Measurements from ENCODE around the gene KHSRP. TPM values are rescaled to one million over a fixed set of nuclear protein-coding genes. Genes with fewer than 3 reads are reported as not detected.

Gene KHSRP
- total and polyA plus RNA-seq, 2 of the 13 experiments (the other 11 are each of a cell fraction or from before 2014, with no cell fraction given) = 72.1 to 129 TPM

DNA sequence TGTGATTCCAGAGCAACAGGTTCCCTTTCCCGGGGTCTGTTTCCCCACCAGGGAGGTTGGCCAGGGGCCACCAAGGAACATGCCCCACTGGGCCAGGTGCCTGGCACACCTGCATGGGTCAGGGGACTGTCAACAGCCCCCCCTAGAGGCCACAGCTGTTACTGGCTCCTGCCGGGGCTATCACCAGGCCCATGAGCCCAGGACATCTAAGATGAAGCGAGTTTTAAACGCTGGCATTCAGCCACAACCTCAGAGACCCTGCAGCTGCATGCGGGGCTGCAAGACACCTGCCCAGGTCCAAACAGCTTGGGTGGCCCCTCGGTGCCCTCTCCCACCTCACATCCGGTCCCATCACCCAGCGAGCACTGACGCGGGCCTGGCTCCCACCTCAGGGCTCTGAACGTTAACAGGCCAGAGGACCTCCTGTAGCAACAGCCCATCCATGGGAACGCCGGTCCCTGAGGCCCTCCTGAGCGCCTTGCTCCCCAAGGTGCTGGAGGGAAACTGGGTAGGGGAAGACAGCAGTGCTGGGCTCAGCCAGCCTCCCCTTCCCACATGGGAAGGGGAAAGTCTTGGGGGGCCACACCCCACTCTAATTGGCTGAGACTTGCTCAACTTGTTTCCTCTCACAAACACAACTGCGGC lies 12.0 kb downstream of the KHSRP start (continued):
- TF ChIP-seq HMG20B (CRISPR knock-in tag; conservative IDR thresholded peaks at IDR 0.05) (no peak), HNRNPL (IDR thresholded peaks at IDR 0.05; ENCODE audit: low read depth, low read length) (0 out of 2 replicates have a peak, but pooled peaks have one; percentile 70), RFXANK (CRISPR knock-in tag; IDR thresholded peaks at IDR 0.05) (no peak), AHR (CRISPR knock-in tag; IDR thresholded peaks at IDR 0.05) (0 out of 2 replicates have a peak, but pooled peaks have one; percentile 43), ZNF33B (CRISPR knock-in tag; IDR thresholded peaks at IDR 0.05) (no peak), ZNF644 (CRISPR knock-in tag; IDR thresholded peaks at IDR 0.05; ENCODE audit: low read depth) (no peak), MTF2 (CRISPR knock-in tag; IDR thresholded peaks at IDR 0.05; ENCODE audit: borderline replicate concordance) (no peak), NFYC (CRISPR knock-in tag; IDR thresholded peaks at IDR 0.05) (peak; percentile 10; the same call in 1 of the 2 replicates), STAG1 (CRISPR knock-in tag; IDR thresholded peaks at IDR 0.05) (peak; percentile 72), NFE2L2 (IDR thresholded peaks at IDR 0.05; ENCODE audit: low read length) (no peak), PCBP1 (IDR thresholded peaks at IDR 0.05; ENCODE audit: borderline replicate concordance, low read depth, low read length) (0 out of 2 replicates have a peak, but pooled peaks have one; percentile 27), ZNF10 (CRISPR knock-in tag; IDR thresholded peaks at IDR 0.05; ENCODE audit: borderline replicate concordance, low read depth) (no peak), SNRNP70 (IDR thresholded peaks at IDR 0.05; ENCODE audit: low read depth, low read length) (no peak), NFKBIZ (CRISPR knock-in tag; IDR thresholded peaks at IDR 0.05) (no peak), SALL1 (CRISPR knock-in tag; IDR thresholded peaks at IDR 0.05) (peak; percentile 33; the same call in 1 of the 2 replicates), NR3C1 (CRISPR knock-in tag; IDR thresholded peaks at IDR 0.05) (no peak), ASH2L (IDR thresholded peaks at IDR 0.05; ENCODE audit: insufficient read length, low read depth, low read length) (no peak)
- TF ChIP-seq, protein P1, sequence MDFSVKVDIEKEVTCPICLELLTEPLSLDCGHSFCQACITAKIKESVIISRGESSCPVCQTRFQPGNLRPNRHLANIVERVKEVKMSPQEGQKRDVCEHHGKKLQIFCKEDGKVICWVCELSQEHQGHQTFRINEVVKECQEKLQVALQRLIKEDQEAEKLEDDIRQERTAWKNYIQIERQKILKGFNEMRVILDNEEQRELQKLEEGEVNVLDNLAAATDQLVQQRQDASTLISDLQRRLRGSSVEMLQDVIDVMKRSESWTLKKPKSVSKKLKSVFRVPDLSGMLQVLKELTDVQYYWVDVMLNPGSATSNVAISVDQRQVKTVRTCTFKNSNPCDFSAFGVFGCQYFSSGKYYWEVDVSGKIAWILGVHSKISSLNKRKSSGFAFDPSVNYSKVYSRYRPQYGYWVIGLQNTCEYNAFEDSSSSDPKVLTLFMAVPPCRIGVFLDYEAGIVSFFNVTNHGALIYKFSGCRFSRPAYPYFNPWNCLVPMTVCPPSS (IDR thresholded peaks at IDR 0.05) = no peak
- TF ChIP-seq, protein P2, sequence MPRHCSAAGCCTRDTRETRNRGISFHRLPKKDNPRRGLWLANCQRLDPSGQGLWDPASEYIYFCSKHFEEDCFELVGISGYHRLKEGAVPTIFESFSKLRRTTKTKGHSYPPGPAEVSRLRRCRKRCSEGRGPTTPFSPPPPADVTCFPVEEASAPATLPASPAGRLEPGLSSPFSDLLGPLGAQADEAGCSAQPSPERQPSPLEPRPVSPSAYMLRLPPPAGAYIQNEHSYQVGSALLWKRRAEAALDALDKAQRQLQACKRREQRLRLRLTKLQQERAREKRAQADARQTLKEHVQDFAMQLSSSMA (CRISPR knock-in tag; IDR thresholded peaks at IDR 0.05) = no peak
- TF ChIP-seq, protein P3, sequence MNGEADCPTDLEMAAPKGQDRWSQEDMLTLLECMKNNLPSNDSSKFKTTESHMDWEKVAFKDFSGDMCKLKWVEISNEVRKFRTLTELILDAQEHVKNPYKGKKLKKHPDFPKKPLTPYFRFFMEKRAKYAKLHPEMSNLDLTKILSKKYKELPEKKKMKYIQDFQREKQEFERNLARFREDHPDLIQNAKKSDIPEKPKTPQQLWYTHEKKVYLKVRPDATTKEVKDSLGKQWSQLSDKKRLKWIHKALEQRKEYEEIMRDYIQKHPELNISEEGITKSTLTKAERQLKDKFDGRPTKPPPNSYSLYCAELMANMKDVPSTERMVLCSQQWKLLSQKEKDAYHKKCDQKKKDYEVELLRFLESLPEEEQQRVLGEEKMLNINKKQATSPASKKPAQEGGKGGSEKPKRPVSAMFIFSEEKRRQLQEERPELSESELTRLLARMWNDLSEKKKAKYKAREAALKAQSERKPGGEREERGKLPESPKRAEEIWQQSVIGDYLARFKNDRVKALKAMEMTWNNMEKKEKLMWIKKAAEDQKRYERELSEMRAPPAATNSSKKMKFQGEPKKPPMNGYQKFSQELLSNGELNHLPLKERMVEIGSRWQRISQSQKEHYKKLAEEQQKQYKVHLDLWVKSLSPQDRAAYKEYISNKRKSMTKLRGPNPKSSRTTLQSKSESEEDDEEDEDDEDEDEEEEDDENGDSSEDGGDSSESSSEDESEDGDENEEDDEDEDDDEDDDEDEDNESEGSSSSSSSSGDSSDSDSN (CRISPR knock-in tag; IDR thresholded peaks at IDR 0.05) = 0 out of 2 replicates have a peak, but pooled peaks have one; percentile 6
- TF ChIP-seq, protein P4, sequence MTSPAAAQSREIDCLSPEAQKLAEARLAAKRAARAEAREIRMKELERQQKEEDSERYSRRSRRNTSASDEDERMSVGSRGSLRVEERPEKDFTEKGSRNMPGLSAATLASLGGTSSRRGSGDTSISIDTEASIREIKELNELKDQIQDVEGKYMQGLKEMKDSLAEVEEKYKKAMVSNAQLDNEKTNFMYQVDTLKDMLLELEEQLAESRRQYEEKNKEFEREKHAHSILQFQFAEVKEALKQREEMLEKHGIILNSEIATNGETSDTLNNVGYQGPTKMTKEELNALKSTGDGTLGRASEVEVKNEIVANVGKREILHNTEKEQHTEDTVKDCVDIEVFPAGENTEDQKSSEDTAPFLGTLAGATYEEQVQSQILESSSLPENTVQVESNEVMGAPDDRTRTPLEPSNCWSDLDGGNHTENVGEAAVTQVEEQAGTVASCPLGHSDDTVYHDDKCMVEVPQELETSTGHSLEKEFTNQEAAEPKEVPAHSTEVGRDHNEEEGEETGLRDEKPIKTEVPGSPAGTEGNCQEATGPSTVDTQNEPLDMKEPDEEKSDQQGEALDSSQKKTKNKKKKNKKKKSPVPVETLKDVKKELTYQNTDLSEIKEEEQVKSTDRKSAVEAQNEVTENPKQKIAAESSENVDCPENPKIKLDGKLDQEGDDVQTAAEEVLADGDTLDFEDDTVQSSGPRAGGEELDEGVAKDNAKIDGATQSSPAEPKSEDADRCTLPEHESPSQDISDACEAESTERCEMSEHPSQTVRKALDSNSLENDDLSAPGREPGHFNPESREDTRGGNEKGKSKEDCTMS (CRISPR knock-in tag; conservative IDR thresholded peaks at IDR 0.05) = no peak
